H1 (cell line): ENCODE data around the gene RCAN2. TPM values are rescaled to one million over a fixed set of nuclear protein-coding genes. Genes with fewer than 3 reads are reported as not detected.

Experiments
- CTCF ChIA-PET: fragments of 300-600 bp; sonication (Branson Sonifier 250); formaldehyde crosslinking; loops from one replicate; lab custom pipeline; 2021; ENCODE audit not compliant: partially characterized antibody; lab: Charles Lee
- POLR2A ChIA-PET: fragments of 300-600 bp; sonication (Branson Sonifier 250); formaldehyde crosslinking; loops from one replicate; lab custom pipeline; 2021; ENCODE audit warnings: inconsistent platforms; ENCODE audit not compliant: partially characterized antibody; lab: Charles Lee
- DNase-seq, 2 experiments: peaks; one replicate each; pipeline versions ENCODE4 v3.0.0 to v3.0.0-alpha.2; 2010 to 2022; ENCODE audit warnings: low spot score in 2 of 2, low read depth in 1 of 2, mixed read lengths in 1 of 2
- FAIRE-seq: peaks from 2 replicates; lab custom pipeline; 2011; peaks lifted over from hg19 to GRCh38; lab: Jason Lieb, UNC
- H2AFZ ChIP-seq: 2 replicates; pipeline ENCODE4 v1.8.1; 2012; ENCODE audit warnings: low read length, inconsistent platforms
- H2AK5ac ChIP-seq: 2 replicates; pipeline ENCODE4 v1.6.1; 2013; ENCODE audit warnings: low read depth, low read length
- H2BK120ac ChIP-seq: replicated peaks from 2 replicates; pipeline ENCODE3; 2013; ENCODE audit warnings: low read depth, low read length, inconsistent platforms
- H2BK12ac ChIP-seq: 2 replicates; pipeline ENCODE4 v1.6.1; 2013; ENCODE audit warnings: low read depth, low read length
- H2BK15ac ChIP-seq: 2 replicates; pipeline ENCODE4 v1.6.1; 2013; ENCODE audit warnings: low read length
- H2BK20ac ChIP-seq: 2 replicates; pipeline ENCODE4 v1.6.1; 2013; ENCODE audit warnings: low read length
- H2BK5ac ChIP-seq: 2 replicates; pipeline ENCODE4 v1.6.1; 2013; ENCODE audit warnings: low read depth, low read length
- H3K14ac ChIP-seq: 2 replicates; pipeline ENCODE4 v1.6.1; 2013; ENCODE audit warnings: inconsistent platforms; ENCODE audit not compliant: insufficient read length
- H3K18ac ChIP-seq: 2 replicates; pipeline ENCODE4 v1.6.1; 2013; ENCODE audit warnings: low read length; ENCODE audit errors: extremely low read depth
- H3K23ac ChIP-seq: 2 replicates; pipeline ENCODE4 v1.6.1; 2013; ENCODE audit warnings: inconsistent platforms; ENCODE audit not compliant: insufficient read length
- H3K23me2 ChIP-seq: 2 replicates; pipeline ENCODE4 v1.6.1; 2013; ENCODE audit warnings: low read depth, low read length
- H3K27ac ChIP-seq: 2 replicates; pipeline ENCODE4 v1.6.1; 2011; ENCODE audit warnings: low read depth, low read length, inconsistent platforms
- H3K27me3 ChIP-seq, 4 experiments: replicated peaks in 1 of 4; 1 replicate in 1 of 4; 2 replicates in 3 of 4; pipeline versions ENCODE4 v1.6.1 to v1.8.1; 2011 to 2013; ENCODE audit warnings: low read length in 3 of 4, mild to moderate bottlenecking in 3 of 4, inconsistent platforms in 2 of 4, mixed read lengths in 2 of 4, moderate library complexity in 1 of 4; ENCODE audit not compliant: control insufficient read depth in 3 of 4, insufficient read depth in 3 of 4; ENCODE audit errors: extremely low read depth in 1 of 4
- H3K36me3 ChIP-seq, 4 experiments: 2 replicates each; pipeline versions ENCODE4 v1.6.1 to v1.8.1; 2011 to 2013; ENCODE audit warnings: mild to moderate bottlenecking in 4 of 4, low read length in 3 of 4, moderate library complexity in 2 of 4, control low read depth in 1 of 4, inconsistent platforms in 1 of 4; ENCODE audit not compliant: insufficient read depth in 4 of 4, control insufficient read depth in 2 of 4
- H3K4ac ChIP-seq: replicated peaks from 2 replicates; pipeline ENCODE3; 2013; ENCODE audit warnings: low read length, low read depth, mixed read lengths, inconsistent platforms; ENCODE audit not compliant: insufficient read length
- H3K4me1 ChIP-seq, 4 experiments: replicated peaks in 1 of 4; 1 replicate in 1 of 4; 2 replicates in 3 of 4; pipeline versions ENCODE4 v1.6.1 to v1.8.1; 2011 to 2013; ENCODE audit warnings: low read length in 3 of 4, inconsistent platforms in 2 of 4, mixed read lengths in 1 of 4; ENCODE audit not compliant: insufficient read depth in 4 of 4, control insufficient read depth in 3 of 4
- H3K4me2 ChIP-seq, 2 experiments: 2 replicates each; pipeline versions ENCODE4 v1.6.1 to v1.8.1; 2011 to 2013; ENCODE audit warnings: low read depth in 2 of 2, low read length in 2 of 2, control low read depth in 1 of 2, inconsistent platforms in 1 of 2, mild to moderate bottlenecking in 1 of 2; ENCODE audit not compliant: insufficient read depth in 1 of 2
- H3K4me3 ChIP-seq, 4 experiments: fragments of 200-600, 300-600 bp in 1 of 4; sonication (generic), shearing (Covaris generic), sonication (Bioruptor Twin) in 1 of 4; 2 replicates each; pipeline versions ENCODE4 v1.5.1 to v1.8.1; 2011 to 2016; ENCODE audit warnings: low read length in 4 of 4, low read depth in 3 of 4, control low read depth in 2 of 4, inconsistent platforms in 2 of 4, mild to moderate bottlenecking in 2 of 4, mixed read lengths in 1 of 4, moderate library complexity in 1 of 4; ENCODE audit not compliant: insufficient read depth in 2 of 4; ENCODE audit errors: extremely low read depth in 1 of 4
- H3K56ac ChIP-seq: replicated peaks from 2 replicates; pipeline ENCODE3; 2013; ENCODE audit warnings: low read depth, mild to moderate bottlenecking, mixed read lengths, low read length, inconsistent platforms; ENCODE audit not compliant: insufficient read length
- H3K79me1 ChIP-seq: 2 replicates; pipeline ENCODE4 v1.6.1; 2013; ENCODE audit warnings: low read depth, low read length, control low read depth
- H3K79me2 ChIP-seq, 2 experiments: 2 replicates each; pipeline versions ENCODE4 v1.6.1 to v1.8.1; 2012 to 2013; ENCODE audit warnings: low read length in 2 of 2, mild to moderate bottlenecking in 2 of 2, inconsistent platforms in 1 of 2; ENCODE audit not compliant: insufficient read depth in 2 of 2, control insufficient read depth in 1 of 2
- H3K9ac ChIP-seq, 4 experiments: replicated peaks in 1 of 4; 1 replicate in 1 of 4; 2 replicates in 3 of 4; pipeline versions ENCODE4 v1.6.1 to v1.8.1; 2011 to 2013; ENCODE audit warnings: low read depth in 3 of 4, low read length in 3 of 4, control low read depth in 2 of 4, mild to moderate bottlenecking in 2 of 4, moderate library complexity in 2 of 4, inconsistent platforms in 1 of 4; ENCODE audit errors: extremely low read depth in 1 of 4
- H3K9me3 ChIP-seq, 2 experiments: 2 replicates each; pipeline versions ENCODE4 v1.6.1 to v1.8.1; 2012 to 2013; ENCODE audit warnings: mild to moderate bottlenecking in 2 of 2, moderate library complexity in 2 of 2, control low read depth in 1 of 2, inconsistent platforms in 1 of 2, low read depth in 1 of 2, low read length in 1 of 2, mixed read lengths in 1 of 2; ENCODE audit not compliant: insufficient read depth in 2 of 2
- H4K20me1 ChIP-seq, 2 experiments: replicated peaks in 1 of 2; 2 replicates each; pipeline versions ENCODE3 to v1.8.1; 2011 to 2013; ENCODE audit warnings: inconsistent platforms in 2 of 2, low read length in 2 of 2, mild to moderate bottlenecking in 1 of 2; ENCODE audit not compliant: insufficient read depth in 2 of 2, control insufficient read depth in 1 of 2
- H4K5ac ChIP-seq: 2 replicates; pipeline ENCODE4 v1.6.1; 2013; ENCODE audit warnings: low read length, low read depth, mixed read lengths, inconsistent platforms; ENCODE audit not compliant: insufficient read length
- H4K8ac ChIP-seq: 2 replicates; pipeline ENCODE4 v1.8.0; 2013; ENCODE audit warnings: mild to moderate bottlenecking, moderate library complexity, low read length, inconsistent platforms; ENCODE audit not compliant: insufficient read depth; ENCODE audit errors: extremely low read depth
- H4K91ac ChIP-seq: replicated peaks from 2 replicates; pipeline ENCODE3; 2013; ENCODE audit warnings: low read length, mixed read lengths, inconsistent platforms; ENCODE audit not compliant: insufficient read length
- BACH1 ChIP-seq: IDR thresholded peaks from 2 replicates; pipeline ENCODE4 v1.6.1; 2012; ENCODE audit warnings: low read length, improper control_type of control experiment
- CBX5 ChIP-seq: fragments of 300-800, 300-1000 bp; sonication (generic); IDR thresholded peaks from 2 replicates; pipeline ENCODE4 v1.7.1; 2016; ENCODE audit warnings: antibody characterized with exemption, low read length, low read depth
- CEBPB ChIP-seq: IDR thresholded peaks from 2 replicates; pipeline ENCODE4 v1.6.1; 2012; ENCODE audit warnings: low read depth, low read length
- KDM1A ChIP-seq: fragments of 200-600, 300-600 bp; sonication (generic); IDR thresholded peaks from 2 replicates; pipeline ENCODE4 v1.7.1; 2016; ENCODE audit warnings: mild to moderate bottlenecking, low read length, borderline replicate concordance
- KDM5A ChIP-seq: fragments of 200-600 bp; IDR thresholded peaks from 2 replicates; pipeline ENCODE4 v1.7.1; 2012; ENCODE audit warnings: mild to moderate bottlenecking, low read length, inconsistent platforms, mixed read lengths
- NRF1 ChIP-seq: IDR thresholded peaks from 2 replicates; pipeline ENCODE4 v1.6.1; 2011; ENCODE audit warnings: mild to moderate bottlenecking, low read depth, low read length, improper control_type of control experiment
- RAD21 ChIP-seq, 2 experiments: IDR thresholded peaks in 1 of 2; conservative IDR thresholded peaks in 1 of 2; 2 replicates each; pipeline ENCODE4 v1.6.1; 2011; ENCODE audit warnings: low read depth in 2 of 2, low read length in 2 of 2, improper control_type of control experiment in 1 of 2, inconsistent platforms in 1 of 2, mild to moderate bottlenecking in 1 of 2, moderate library complexity in 1 of 2
- RXRA ChIP-seq: IDR thresholded peaks from 2 replicates; pipeline ENCODE4 v1.6.1; 2011; ENCODE audit warnings: low read depth, mild to moderate bottlenecking, low read length, moderate library complexity; ENCODE audit not compliant: insufficient read depth
- SP4 ChIP-seq: IDR thresholded peaks from 2 replicates; pipeline ENCODE4 v1.6.1; 2012; ENCODE audit warnings: low read length, inconsistent platforms
- YY1 ChIP-seq: IDR thresholded peaks from 2 replicates; pipeline ENCODE4 v1.6.1; 2011; ENCODE audit warnings: low read depth, mild to moderate bottlenecking, low read length
- WGBS, 2 experiments: shearing (Covaris generic) in 1 of 2; methylation state at CpG; one replicate each; pipeline versions ENCODE4 v1.1.6 to v1.1.7; 2013 to 2015; ENCODE audit warnings: low lambda C conversion rate in 2 of 2, mixed read lengths in 2 of 2, inconsistent platforms in 1 of 2, low coverage in 1 of 2, missing lambda C conversion rate in 1 of 2; ENCODE audit not compliant: insufficient replicate concordance in 2 of 2, insufficient coverage in 1 of 2, insufficient read length in 1 of 2; ENCODE audit errors: extremely low coverage in 1 of 2, missing lambda C conversion rate in 1 of 2; 5-methylcytosine and 5-hydroxymethylcytosine counted together
- polyA plus RNA-seq, 7 experiments: library from polyadenylated mRNA; depleted of rRNA in 3 of 7; stranded (reverse) in 5 of 7; unstranded in 2 of 7; fragments of >200 nt in 5 of 7; fragments of 200-250 nt in 2 of 7; gene quantifications; 1 replicate in 5 of 7; 2 replicates in 1 of 7; 4 replicates in 1 of 7; pipeline versions ENCODE4 v1.2.1 to v1.2.3, GENCODE V29; 2011 to 2013; ENCODE audit warnings: missing spikeins in 2 of 7, mixed read lengths in 2 of 7
- total RNA-seq: library from RNA; stranded (reverse); fragmentation: NEBNext Ultra II Directional; extraction: Animal tissue kit (Norgen Biotek cat#: 25700); gene quantifications from 2 replicates; pipeline ENCODE4 v1.2.1, GENCODE V29; 2021
- TF ChIP-seq, protein P1 (sequence below): IDR thresholded peaks from 2 replicates; pipeline ENCODE4 v1.6.1; 2011; ENCODE audit warnings: low read length, improper control_type of control experiment

RCAN2 gene
- total and polyA plus RNA-seq, 2 of the 8 experiments (the other 6 are each of a cell fraction or from before 2014, with no cell fraction given), result 5.0 to 8.5 TPM

DNA sequence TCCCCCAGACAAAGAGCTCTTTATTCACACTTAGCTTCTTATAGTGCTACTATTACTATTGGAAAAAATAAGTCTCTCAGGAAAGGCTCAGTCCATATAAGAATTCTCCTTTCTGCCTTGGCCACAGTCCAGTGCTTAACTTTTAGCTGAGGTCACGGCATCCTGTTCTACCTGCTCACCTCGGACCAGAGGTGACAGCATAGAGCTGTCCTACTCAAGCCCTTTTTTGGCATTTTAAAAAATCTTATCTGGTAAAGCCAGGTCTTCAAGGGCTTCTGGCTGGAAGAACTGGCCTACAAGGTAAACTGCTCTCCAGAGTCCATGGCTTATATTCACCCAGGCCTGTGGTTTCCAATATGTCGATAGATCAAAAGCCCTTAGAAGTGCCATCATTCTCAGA lies 109.7 kb downstream of the RCAN2 start:
- no peak for DNase-seq
- CTCF ChIA-PET, result interaction anchor here (0.9 to 1.3 kb wide), 4 partner anchors 13 to 291 kb away, joined by 3 to 7 read pairs (median 4); no protein-coding TSS in a partner anchor
- Histone ChIP-seq H4K8ac (no peak overlapping the region), H3K4ac (no peak overlapping the region), H2BK15ac (no peak overlapping the region), H3K36me3 (no peaks in the 10 kb centered on the region), H3K27ac (no peak overlapping the region), H2AFZ (no peak overlapping the region), H3K4me2 (no peak overlapping the region), H2AK5ac (no peak overlapping the region), H3K9ac (no peak overlapping the region), H2BK5ac (no peak overlapping the region), H3K14ac (no peak overlapping the region)
- no peak for TF ChIP-seq NRF1
- TF ChIP-seq, protein P1, sequence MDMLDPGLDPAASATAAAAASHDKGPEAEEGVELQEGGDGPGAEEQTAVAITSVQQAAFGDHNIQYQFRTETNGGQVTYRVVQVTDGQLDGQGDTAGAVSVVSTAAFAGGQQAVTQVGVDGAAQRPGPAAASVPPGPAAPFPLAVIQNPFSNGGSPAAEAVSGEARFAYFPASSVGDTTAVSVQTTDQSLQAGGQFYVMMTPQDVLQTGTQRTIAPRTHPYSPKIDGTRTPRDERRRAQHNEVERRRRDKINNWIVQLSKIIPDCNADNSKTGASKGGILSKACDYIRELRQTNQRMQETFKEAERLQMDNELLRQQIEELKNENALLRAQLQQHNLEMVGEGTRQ, result no peak
- TF ChIP-seq YY1, result no peak
- TF ChIP-seq CEBPB, result no peak
- no peak for TF ChIP-seq KDM5A
- TF ChIP-seq RAD21 (IDR thresholded peaks at IDR 0.05 in 1 of 2, conservative IDR thresholded peaks at IDR 0.05 in 1 of 2; ENCODE audit: low read depth in 2 of 2, low read length in 2 of 2), result no peak
- TF ChIP-seq RXRA, result no peak
- no peak for TF ChIP-seq SP4
- no peak for TF ChIP-seq BACH1
- TF ChIP-seq KDM1A, result no peak
- no peak for TF ChIP-seq CBX5
- TF ChIP-seq, all 59 proteins: peak for 0
- no peak overlapping the region for H3K23ac ChIP-seq
- no peaks in the 10 kb centered on the region for H3K27me3 ChIP-seq
- no peaks in the 10 kb centered on the region for H3K9me3 ChIP-seq
- H3K4me3 ChIP-seq, result no peak overlapping the region
- H3K79me2 ChIP-seq, result no peaks in the 10 kb centered on the region
- H4K20me1 ChIP-seq, result peaks cover 0 to 1% of the 10 kb centered on the region in 2 experiments
- H3K56ac ChIP-seq, result no peak overlapping the region
- no peak overlapping the region for H4K5ac ChIP-seq
- 0 out of 7 replicates have a peak, but pooled peaks cover 0 to 3% (median under 1%) of the 10 kb centered on the region in 4 experiments for H3K4me1 ChIP-seq
- no peak overlapping the region for H2BK12ac ChIP-seq
- H3K18ac ChIP-seq, result no peak overlapping the region
- H2BK120ac ChIP-seq, result no peak overlapping the region
- H4K91ac ChIP-seq, result no peak overlapping the region
- peaks cover 2% of the 10 kb centered on the region; the same call in 1 of the 2 replicates for H3K23me2 ChIP-seq
- H3K79me1 ChIP-seq, result no peaks in the 10 kb centered on the region
- no peak overlapping the region for H2BK20ac ChIP-seq
- POLR2A ChIA-PET, result interaction anchor here (1.1 kb wide), 1 partner anchor 352 kb away, joined by 5 read pairs; no protein-coding TSS in a partner anchor
- 97% methylated on average over 3 of the region's 3 CpGs; no CpG with 5 or more reads in 1 of the 2 experiments for WGBS, 2 experiments
- FAIRE-seq, result no peak
